HG03060 (cell line): ENCODE measurements around the gene SLPI.

Experiments
- ATAC-seq: cut with Tn5 transposase; IDR thresholded peaks from one replicate; pipeline ENCODE4 v1.9.1; 2021; ENCODE audit warnings: low read depth, moderate number of reproducible peaks; ENCODE audit not compliant: unreplicated experiment

The SLPI gene

DNA sequence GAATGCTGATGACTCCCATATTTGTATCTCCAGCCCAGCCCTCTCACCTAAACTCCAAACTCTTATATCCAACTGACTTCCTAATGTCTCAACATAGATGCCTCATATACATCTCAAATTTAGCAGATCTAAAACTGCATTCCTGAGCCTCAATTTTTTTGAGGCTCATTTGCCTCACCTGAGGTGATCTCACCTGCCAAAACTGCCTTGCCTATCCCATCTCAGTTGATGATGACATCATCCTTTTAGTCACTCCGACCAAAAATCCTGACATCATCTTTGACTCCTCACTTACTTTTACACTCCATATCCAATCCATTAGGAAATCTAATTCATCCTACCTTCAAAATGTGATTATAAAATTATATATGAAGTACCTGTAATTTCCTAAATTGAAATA, 25.6 kb upstream of the SLPI start:
- ATAC-seq = no peak

DNA sequence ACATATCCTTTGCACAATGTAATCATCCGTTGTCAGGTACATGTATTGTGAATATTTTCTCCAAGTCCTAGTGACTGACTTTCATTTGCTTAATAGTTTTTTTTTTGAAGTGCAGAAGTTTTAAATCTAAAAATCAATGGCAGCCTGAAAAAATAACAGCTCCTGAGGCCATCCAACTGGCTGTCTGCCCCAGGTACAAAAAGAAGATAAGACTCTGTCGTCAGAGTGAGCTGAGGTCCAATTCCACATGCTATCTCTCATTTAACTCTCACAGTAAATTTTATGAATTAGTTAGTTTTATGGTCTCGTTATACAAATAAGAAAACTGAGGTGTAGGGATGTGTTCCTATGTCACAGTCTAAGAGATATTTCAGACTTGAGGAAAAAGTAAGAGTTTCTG, 21.0 kb upstream of the SLPI start:
- no peak for ATAC-seq

DNA sequence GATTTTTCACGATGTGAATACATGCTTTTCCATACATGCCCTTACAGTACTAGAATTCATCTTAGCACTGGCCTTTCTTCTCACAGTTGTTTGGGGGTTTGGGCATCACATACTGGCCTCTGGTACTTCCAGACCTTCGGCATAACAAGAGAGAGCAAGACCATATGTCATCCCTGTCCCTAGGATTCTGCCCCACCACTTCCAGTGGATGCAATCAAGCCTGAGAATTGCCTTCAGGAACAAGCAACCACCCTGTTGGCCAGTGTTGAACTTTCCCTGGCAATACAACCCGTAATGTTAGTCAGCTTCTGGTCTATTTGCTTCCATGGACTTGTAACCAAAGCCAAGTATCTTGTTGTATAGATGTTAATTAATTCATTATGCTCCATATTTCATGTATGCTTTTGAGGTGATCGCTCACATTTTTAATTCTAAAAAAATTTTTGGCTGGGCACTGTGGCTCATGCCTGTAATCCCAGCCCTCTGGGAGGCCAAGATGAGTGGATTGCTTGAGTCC, 15.4 kb upstream of the SLPI start:
- no peak for ATAC-seq

DNA sequence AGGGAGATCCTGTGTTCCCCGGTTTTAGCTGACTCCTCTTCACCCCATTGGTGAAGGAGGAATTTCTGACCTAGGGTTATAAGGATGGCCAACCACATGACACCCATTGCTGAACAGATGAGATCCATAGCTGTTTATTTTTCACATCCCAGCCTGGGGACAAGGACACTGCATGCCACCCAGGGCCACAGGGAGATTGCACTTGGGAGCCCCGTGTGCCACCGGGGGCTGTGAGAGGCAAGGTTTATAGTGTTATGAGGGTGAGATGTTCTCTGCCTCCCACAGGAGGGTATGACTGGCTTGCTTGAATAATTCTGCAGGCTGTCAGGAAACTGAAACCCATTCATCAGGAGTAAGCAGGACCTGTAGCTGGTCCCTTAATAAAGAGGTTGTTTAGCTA, 14.7 kb upstream of the SLPI start:
- ATAC-seq = no peak

DNA sequence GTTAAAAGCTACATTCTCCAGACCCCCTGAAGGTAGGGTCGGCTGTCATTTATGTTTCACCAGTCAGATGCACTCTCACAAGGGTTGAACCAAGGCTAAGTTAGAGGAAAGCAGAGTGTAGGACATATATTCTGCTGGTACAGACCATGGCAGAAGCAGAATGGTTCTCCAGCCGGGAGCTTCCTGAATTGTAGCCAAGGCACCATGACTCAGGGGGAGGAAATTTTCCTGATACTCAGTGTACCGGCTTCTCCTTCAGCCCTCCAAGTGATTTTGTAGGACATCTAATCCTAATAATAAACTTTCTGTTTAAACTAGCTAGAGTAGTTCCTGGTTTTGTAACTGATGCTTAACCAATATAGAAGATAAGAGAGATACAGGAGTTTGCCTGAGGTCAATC, 14.2 kb upstream of the SLPI start:
- ATAC-seq = no peak

DNA sequence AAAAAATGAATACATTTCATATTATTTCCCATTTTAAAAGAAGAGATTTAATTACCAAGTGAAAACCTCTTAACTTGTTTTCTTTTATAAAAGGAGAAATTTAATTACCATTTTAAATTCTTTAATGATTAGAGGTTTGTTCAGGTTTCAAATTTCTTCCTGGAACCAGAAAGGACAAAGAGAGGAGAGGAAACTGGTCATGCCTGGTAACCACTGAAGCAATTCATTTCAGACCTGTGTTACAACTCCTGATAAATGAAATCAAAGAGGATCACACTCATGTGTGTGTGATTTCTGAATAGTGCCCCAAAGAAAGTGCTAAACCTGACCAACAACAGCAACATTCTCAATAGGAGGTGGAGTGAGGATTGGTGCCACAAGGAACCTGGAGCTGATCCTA, 12.6 kb upstream of the SLPI start:
- no peak for ATAC-seq

DNA sequence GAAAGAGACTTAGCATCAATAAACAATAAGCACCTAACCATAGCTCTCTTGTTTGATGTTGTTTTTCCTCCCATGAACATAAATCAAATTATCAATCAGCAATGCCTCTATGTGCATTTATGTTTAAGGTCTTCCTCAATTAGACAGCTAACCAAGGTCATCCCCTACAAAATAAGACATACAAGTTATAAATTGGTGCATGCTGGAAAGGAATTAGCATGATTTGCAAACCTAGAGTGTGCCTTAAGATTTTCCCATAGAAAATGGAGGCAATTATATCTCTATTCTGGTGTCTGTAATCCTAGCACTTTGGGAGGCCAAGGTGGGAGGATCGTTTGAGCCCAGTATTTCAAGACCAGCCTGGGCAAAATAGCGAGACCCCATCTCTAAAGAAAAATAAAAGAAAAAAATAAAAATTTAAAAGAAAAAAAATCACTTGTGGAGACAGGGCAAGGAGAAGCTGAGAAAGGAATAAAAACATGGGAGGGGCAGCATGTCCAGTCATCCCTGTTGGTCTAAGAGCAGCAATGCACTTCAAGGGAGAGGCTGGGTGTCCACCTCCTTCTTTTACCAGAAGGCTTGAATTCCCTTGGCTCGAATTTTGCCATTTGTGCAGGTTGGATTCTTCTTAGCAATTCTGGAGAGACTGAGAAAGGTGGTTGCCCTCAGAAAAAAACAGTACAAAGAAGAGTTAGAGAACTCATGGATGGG, 9.3 kb upstream of the SLPI start:
- no peak for ATAC-seq

DNA sequence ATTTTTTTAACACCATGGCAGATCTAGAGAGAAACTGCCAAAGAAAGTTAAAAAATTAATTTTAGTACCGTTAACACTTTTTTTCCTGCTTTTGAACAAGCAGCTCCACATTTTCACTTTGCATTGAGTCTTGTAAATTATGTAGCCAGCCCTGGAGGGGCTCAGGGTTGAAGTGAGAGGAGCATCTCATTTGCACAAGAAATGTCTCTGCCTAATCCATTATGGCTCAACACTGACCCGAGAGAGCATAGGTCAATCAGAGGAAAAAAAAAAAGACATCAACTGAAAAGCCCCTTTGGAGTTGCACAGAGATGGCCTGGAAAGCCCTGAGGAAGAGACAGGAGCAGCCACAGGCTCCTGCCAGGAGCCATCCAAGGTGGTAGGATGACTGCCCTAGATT, 4.3 kb upstream of the SLPI start:
- no peak for ATAC-seq

DNA sequence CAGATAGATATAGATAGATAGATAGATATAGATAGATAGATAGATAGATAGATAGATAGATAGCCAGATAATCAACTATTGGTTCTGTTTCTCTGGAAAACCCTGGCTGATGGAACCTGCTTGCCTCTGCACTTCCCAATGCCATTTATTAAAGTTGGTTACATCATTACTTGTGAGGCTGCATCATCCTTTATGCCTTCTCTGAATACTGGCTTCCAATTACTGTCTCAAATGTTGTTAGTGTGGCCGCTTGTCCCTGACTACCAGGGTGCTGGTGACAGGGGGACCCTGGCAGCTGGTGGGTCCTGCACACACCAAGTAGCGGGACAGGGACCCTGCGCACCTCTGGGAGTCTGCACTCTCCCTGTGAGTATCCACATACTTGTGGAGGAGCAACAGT, 3.9 kb upstream of the SLPI start:
- no peak for ATAC-seq

DNA sequence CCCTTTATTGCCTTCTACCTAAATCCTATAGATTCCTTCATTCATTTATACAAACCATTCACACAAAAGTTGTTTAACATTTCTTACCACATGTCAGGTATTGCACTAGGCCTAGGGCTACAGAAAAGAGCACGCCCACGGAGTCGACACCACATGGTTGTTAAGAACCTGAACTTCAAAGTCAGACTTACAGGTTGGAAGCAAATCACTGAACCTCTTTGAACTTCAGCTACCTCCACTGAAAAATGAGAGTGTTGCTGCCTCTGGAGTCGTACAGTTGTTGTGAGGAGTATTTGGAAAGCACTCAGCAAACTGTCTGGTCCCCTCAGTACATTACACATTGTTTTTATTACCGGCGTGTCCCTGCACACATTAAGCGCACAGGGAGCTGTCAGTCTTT, 3.3 kb upstream of the SLPI start:
- no peak for ATAC-seq

DNA sequence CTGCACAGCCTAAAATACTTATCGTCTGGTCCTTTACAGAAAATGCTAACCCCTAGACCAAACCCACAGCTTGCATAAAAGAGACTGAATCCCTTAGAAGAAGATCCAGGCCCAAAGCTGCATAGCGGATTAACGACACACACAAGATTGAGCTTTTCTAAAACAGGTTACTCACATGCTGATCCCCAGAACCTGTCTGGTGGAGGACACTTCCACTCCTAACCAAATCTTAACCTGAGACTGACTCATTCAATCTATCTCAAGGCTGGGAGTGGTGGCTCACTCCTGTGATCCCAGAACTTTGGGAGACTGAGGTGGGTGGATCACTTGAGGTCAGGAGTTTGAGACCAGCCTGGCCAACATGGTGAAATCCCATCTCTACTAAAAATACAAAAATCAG, 2.8 kb upstream of the SLPI start:
- no peak for ATAC-seq

DNA sequence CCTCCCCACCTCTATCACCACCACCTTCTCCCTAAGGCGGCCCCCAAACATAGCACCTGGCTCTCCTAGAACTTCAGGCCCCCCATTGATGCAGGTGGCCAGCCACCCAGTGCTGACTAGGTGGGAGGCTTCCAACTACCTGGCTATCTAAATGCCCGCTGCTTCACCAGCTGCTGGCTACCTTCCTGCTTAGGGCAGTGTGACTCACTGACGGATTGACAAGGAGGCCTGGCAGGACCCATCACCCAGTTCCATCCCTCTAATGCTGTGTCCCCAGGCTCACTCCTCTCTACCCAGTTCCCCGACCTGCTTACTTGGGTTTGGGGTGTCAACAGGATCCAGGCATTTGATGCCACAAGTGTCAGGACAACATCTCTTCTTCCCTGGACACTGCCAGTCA, 1.1 kb downstream of the SLPI start:
- ATAC-seq = no peak

DNA sequence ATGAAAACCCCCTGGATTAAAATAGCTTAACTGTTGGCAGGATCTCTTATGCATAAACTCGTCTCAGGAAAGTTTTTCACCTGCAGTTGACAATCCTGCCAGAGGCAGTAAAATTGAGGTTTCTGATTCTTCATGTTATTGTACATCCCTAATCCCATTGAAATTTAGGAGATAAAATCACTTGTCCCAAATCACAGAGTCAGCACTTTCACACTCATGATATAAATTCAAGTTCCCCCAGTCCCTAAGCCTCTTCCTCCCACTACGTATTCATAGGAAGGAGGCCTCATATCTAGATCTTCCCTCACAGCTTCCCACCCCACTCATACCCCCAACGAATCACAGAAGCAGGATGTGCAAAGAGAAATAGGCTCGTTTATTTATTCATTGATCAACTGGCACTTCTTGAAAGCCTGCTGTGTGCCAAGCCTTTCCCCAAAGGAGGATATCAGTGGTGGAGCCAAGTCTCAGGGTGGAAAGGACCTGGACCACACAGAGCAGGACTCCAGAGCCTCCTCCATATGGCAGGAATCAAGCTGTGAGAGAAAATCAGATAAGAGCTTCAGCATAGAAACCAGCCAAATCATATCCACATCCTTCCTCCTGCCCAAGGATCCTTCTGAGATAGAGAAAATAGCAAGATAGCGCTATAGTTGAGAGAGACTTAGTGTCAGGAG, 2.3 kb downstream of the SLPI start:
- no peak for ATAC-seq

DNA sequence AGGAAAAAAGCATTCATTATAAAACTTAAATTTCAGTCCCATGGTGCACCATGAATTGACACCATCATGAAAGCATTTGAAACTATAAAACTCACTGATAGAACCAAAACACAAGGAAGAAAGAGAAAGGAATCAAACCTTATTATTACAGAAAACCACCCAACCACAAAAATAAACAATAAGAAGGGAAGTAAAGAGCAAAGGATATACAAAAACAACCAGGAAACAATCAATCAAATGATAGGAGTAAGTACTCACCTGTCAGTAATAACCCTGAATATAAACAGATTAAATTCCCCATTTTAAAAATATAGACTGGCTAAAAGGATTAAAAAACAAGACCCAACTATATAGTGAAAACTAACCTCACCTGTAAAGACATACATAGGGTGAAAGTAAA, 5.8 kb downstream of the SLPI start:
- ATAC-seq = no peak

DNA sequence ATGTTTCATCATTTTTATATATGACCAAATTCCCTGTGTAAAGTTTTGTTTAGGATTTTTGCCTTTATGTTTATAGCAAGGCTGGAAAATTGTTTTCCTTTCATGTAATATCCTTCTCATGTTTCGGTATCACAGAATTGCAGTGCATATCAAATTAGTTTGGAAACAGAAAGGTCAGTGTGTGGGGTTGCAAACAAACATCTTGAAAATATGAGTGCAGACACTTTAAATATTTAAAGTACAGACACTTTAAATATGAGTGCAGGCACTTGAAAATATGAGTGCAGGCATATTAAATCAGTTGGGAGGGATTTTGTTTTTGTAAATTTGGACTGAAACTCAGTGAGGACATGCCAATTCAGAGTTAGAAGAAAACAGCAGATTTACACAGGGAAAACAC, 6.5 kb downstream of the SLPI start:
- no peak for ATAC-seq

DNA sequence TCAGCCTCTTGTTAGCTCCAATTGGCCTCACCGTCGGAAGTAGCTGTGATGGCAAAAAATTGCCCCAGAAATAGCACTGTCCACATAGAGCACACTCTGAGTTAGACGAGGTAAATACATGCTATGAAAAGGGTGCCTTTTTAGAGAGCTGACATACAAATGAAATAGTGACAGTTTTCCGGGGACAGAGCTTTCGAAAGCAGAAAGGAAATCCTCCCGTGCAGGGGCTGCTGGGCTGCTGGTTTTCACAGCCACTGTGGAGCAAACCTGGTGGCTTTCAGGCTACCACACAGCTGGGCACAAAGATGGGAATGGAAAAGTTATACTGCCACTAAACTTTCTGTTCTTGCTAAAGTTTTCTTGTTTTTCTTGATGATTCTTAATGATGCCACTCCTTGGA, 8.3 kb downstream of the SLPI start:
- ATAC-seq = no peak

DNA sequence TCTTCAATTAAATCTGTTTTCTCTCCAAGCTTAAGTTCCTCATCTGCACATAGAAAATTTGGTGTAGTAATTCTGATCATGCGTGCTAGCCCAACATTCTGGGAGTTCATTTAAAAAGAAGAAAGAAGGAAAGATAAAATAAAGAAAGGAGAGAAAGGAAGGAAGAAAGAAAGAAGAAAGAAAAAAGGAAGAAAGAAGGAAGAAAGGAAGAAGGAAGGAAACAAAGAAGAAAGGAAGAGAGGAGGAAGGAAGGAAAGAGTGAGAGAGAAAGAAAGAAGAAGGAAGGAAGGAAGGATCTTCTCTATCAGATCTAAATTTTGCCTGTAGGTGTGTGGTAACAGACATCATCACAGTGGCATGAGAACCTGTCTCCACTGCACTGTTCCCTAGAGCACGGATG, 16.2 kb downstream of the SLPI start:
- ATAC-seq = no peak

DNA sequence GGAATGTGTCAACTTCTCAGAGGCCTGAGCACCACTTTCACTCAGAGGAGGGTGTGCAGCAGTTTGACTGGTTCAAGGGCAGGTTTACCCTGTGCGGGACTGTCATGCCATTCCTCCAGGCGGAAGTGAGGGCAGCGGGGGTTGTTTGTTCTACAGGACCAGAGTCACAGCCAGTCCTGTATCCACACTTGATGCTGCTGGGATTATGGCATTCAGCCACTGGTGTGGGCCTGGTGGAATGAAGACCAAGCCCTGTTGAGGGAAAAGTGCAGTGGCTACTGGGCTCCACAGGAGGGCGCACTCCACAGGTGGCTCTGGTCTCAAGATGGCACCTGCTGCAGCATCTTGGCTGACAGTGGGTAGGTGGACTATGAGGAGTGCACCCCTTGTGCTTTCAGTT, 18.4 kb downstream of the SLPI start:
- no peak for ATAC-seq

DNA sequence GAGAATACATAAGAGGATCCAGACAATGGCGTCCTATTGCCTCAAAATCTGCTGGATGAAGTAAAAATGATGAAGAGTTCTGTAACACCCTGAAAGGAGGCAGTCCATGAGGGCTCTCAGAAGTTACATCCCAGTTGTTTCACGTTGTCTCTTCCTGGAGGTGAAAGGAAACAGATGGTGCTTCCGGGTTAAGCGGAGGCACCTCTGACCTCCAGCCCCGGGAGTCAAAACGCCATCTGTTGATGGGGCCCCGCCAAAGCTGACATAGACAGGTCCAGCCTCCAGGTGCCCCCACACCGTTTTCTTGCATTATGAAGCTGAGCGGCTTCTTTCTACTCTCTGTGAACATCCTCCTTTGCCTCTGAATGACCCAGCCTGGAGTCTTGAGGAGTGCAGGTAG, 23.7 kb downstream of the SLPI start:
- ATAC-seq = no peak

DNA sequence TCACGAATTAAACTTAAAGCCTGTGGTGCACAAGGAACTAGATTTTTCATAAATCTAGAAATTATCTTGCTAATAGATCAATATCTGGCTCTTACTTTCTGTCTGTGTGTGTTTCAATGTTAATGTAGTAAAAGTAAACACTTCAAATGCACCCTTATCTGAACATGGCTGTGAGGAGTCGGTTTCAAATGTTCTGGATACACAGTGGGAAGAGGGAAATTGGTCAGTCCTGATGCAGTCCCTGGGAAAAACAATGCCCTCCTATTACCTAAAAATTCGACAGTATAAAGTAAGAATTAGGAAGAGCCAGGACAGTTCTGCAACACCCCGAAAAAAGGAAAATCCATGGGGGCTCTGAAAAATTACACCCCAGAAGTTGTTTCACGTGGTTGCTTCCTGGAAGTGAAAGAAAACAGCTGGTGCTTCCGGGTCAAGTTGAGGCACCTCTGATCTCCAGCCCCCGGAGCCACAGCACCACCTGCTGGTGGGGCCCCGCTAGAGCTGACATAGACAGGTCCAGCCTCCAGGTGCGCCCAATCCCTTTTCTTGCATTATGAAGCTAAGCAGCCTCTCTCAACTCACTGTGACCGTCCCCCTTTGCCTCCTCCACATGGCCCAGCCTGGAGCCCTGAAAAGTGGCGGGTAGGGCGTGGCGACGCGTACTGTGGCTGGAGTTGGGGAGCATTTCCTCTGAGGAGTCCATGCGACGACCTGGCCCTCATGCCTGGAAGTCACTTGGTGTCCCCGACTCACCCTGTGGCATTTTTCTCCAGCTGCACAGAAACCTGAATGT, 24.9 kb downstream of the SLPI start:
- no peak for ATAC-seq

DNA sequence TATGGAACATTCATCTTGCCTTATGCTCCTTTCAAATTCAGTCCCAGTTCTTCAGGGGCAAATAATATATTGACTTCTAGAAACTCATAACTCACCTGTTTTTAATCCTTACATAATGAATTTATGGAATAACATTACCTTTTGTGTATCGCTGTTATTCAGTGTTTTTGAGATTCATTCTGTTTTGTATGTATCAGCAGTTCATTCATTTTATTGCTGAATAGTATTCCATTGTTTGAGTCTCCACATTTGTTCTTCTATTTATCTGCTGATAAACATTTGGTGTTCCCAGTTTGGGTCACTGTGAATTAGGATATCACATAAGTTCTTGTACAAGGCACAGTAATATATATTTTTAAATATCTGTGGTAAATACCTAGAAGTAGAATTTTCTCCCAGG, 28.1 kb downstream of the SLPI start:
- no peak for ATAC-seq

DNA sequence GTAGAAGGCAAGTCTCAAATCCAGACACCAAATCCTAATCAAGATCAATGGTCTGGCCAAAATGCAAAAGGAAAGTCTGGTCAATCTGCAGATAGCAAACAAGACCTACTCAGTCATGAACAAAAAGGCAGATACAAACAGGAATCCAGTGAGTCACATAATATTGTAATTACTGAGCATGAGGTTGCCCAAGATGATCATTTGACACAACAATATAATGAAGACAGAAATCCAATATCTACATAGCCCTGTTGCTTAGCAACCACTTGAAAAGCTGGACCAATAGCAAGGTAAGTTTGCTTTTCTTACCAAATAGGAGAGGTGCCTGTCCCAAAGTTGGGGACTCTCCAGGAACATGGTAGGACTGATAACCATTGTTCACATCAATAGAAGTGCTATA, 31.2 kb downstream of the SLPI start:
- no peak for ATAC-seq
